Measurements from ENCODE around the gene SAXO2.
"Not testable (repeated sequence)": the region's sequence is repeated elsewhere in the genome, so short reads cannot be mapped to it uniquely, and the experiment has no call there.

DNA sequence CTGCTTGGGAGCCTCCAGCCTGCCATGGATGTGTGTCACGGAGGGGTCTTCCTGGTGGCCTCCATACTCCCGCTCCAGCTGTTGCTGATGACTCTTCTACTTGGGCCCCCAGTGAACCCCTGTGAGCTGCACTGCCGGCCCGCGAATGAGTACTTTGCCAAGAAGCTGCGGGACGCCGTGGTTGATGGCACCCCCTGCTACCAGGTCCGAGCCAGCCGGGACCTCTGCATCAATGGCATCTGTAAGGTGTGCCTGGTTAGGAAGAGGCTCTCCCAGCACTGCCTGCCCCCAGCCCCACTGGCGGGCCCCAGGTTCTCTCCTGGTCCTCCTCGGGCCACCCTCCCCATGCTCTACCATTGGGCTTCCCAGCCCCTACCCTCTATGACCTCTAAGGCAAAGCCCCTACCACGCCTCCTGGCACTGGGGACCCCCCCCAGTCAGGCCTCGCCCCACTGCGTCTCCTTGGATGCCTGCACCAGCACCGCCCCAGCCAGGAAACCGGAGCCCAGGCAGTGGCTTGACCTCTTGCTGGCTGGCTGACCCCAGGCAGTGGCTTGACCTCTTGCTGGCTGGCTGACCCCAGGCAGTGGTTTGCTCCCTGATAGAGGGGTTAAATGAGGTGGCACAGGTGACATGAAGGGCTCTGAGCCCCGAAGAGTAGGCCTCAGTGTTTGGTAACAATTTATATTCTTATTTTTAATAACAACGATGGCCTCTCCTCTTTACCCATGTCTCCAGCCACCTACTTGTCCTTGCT is 57.1 kb downstream of the SAXO2 start:
- TF ChIP-seq, protein P1, sequence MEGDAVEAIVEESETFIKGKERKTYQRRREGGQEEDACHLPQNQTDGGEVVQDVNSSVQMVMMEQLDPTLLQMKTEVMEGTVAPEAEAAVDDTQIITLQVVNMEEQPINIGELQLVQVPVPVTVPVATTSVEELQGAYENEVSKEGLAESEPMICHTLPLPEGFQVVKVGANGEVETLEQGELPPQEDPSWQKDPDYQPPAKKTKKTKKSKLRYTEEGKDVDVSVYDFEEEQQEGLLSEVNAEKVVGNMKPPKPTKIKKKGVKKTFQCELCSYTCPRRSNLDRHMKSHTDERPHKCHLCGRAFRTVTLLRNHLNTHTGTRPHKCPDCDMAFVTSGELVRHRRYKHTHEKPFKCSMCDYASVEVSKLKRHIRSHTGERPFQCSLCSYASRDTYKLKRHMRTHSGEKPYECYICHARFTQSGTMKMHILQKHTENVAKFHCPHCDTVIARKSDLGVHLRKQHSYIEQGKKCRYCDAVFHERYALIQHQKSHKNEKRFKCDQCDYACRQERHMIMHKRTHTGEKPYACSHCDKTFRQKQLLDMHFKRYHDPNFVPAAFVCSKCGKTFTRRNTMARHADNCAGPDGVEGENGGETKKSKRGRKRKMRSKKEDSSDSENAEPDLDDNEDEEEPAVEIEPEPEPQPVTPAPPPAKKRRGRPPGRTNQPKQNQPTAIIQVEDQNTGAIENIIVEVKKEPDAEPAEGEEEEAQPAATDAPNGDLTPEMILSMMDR (IDR thresholded peaks at IDR 0.05): not testable (repeated sequence)
- TF ChIP-seq POLR2A (IDR thresholded peaks at IDR 0.05): not testable (repeated sequence)
